Loucy (cell line): ENCODE data around the gene ALG1L2.
"Not testable (repeated sequence)": the region's sequence is repeated elsewhere in the genome, so short reads cannot be mapped to it uniquely, and the experiment has no call there.

Experiments used
- CTCF ChIP-seq: fragments of 200-600 bp; sonication (generic); conservative IDR thresholded peaks from 2 replicates; pipeline ENCODE4 v1.5.1; 2014; ENCODE audit warnings: mild to moderate bottlenecking, antibody characterized with exemption, low read length
- EZH2phosphoT487 ChIP-seq: fragments of 200-600 bp; IDR thresholded peaks from 2 replicates; pipeline ENCODE4 v1.6.1; 2018; ENCODE audit warnings: antibody characterized with exemption, mild to moderate bottlenecking, moderate library complexity, borderline replicate concordance

GRCh38 chr3:130122891-130123775 is 41.5 kb downstream of the ALG1L2 start:
- TF ChIP-seq CTCF, EZH2phosphoT487: not testable (repeated sequence)
